ENCODE results near the gene KLF17. TPM values are rescaled to one million over a fixed set of nuclear protein-coding genes. Genes with fewer than 3 reads are reported as not detected.

The KLF17 gene
- total RNA-seq, 4 donors from 2014 or later, result not detected

DNA sequence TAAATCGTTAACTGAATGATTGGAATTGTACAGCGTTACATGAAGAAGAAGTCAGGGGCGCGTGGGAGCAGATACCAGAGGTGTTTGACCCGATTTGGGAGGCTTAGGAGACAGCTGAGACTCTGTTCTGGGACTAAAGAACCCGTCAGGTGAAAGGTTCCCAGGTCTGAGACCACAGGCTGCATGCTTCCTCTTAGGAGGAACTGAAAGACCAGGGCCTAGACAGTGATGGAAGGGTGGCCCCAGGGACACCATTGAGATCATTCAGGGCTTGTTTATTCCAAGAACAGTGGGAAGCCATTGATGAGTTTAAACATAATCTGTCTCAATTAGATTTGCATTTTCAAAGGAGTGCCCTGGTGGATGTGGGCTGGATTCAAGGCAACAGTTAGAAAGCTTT, 904 bp downstream of the KLF17 start:
- TF ChIP-seq, protein P1, sequence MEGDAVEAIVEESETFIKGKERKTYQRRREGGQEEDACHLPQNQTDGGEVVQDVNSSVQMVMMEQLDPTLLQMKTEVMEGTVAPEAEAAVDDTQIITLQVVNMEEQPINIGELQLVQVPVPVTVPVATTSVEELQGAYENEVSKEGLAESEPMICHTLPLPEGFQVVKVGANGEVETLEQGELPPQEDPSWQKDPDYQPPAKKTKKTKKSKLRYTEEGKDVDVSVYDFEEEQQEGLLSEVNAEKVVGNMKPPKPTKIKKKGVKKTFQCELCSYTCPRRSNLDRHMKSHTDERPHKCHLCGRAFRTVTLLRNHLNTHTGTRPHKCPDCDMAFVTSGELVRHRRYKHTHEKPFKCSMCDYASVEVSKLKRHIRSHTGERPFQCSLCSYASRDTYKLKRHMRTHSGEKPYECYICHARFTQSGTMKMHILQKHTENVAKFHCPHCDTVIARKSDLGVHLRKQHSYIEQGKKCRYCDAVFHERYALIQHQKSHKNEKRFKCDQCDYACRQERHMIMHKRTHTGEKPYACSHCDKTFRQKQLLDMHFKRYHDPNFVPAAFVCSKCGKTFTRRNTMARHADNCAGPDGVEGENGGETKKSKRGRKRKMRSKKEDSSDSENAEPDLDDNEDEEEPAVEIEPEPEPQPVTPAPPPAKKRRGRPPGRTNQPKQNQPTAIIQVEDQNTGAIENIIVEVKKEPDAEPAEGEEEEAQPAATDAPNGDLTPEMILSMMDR (IDR thresholded peaks at IDR 0.05; ENCODE audit: low read depth), result no peak

DNA sequence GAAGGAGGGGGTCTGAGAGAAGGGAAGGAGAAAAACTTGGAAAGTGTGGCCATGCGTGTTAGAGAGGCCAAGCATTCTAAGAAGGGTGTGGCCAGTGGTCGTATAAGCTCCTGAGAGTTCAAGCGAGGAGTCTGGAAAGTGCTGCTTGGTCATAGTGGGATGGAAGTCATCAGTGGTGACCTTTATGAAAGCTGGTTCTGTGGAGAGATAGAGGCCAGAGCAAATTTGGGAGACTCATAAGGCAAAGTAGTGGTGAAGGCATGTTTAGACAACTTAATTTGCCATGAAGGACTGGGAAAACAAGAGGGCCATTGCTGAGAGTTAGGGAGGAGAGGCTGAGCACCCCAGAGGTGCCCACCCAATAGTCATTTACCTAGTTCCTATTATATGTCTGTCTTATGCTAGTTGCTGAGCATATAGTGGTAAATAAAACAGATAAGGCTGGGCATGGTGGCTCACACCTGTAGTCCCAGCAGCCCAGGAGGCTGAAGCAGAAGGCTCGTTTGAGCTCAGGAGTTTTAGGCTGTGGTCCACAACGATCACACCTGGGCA, 1.9 kb downstream of the KLF17 start:
- TF ChIP-seq, protein P1 (IDR thresholded peaks at IDR 0.05; ENCODE audit: low read depth), result no peak

DNA sequence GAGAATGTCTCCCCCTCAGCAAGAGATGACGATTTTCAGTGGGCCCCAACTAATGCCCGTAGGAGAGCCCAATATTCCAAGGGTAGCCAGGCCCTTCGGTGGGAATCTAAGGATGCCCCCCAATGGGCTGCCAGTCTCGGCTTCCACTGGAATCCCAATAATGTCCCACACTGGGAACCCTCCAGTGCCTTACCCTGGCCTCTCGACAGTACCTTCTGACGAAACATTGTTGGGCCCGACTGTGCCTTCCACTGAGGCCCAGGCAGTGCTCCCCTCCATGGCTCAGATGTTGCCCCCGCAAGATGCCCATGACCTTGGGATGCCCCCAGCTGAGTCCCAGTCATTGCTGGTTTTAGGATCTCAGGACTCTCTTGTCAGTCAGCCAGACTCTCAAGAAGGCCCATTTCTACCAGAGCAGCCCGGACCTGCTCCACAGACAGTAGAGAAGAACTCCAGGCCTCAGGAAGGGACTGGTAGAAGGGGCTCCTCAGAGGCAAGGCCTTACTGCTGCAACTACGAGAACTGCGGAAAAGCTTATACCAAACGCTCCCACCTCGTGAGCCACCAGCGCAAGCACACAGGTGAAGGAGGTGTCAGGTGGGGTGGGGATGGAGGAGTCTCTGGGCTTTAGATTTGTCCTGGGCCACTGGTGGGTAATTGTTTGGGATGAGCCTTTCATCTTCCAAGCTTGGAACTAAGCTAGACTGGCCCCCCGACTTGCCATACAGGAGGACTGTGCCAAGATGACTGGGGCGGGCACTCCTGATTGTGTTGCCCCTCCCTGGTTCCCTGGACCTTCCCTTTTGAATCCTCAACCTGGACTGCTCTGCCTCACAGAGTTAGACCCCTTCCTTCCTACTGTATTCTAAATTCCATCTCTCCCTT, 11.2 kb downstream of the KLF17 start:
- TF ChIP-seq, protein P1 (IDR thresholded peaks at IDR 0.05; ENCODE audit: low read depth), result no peak

DNA sequence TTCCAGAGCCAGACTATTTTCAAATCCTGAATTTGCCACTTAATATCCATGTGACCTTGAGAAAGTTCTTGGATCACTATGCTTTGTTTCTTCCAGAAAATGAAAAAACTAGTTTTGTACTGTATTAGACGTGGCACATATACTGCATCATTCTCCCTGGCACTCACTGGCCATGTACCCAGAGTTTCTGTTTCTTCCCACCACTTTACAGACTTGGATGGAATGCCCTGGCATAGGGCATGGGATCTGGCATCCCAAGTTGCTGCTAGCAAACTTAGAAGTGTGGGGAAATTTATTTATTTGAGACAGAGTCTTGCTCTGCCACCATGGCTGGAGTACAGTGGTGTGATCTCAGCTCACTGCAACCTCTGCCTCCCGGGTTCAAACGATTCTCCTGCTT, 12.8 kb downstream of the KLF17 start:
- TF ChIP-seq, protein P1 (IDR thresholded peaks at IDR 0.05; ENCODE audit: low read depth), result no peak

DNA sequence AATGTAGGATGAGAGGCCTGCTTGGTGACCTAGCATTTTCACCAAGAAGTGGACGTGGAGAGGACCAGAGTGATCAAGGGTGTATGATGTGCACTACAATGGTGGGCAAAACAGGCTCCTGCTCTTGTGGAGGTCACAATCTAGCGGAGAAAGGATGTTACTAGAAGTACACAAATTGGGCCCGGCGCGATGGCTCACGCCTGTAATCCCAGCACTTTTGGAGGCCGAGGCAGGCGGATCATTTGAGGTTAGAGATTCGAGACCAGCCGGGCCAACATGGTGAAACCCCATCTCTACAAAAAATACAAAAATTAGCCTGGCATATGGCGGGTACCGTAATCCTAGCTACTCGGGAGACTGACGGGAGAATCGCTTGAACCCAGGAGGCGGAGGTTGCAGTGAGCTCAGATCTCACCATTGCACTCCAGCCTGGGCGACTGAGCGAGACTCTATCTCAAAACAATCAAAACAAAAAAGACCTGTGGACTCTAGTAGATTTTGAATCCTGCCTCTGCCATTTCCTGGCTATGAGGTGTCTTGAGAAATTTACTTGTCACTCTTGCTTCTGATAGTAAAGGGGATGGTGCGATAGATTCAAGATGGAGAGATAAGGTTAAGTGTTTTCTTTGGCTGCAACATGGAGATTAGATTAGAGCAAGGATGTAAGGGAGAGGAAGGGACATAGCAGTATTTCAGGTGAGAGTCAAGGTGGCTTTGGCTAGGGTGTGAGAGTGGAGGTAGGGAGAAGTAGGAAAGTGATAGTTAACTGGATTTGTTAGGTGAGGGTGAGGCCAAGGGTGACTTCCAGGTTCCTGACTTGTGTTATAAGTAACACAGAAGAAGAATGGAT, 15.7 kb downstream of the KLF17 start:
- TF ChIP-seq, protein P1 (IDR thresholded peaks at IDR 0.05; ENCODE audit: low read depth), result no peak

DNA sequence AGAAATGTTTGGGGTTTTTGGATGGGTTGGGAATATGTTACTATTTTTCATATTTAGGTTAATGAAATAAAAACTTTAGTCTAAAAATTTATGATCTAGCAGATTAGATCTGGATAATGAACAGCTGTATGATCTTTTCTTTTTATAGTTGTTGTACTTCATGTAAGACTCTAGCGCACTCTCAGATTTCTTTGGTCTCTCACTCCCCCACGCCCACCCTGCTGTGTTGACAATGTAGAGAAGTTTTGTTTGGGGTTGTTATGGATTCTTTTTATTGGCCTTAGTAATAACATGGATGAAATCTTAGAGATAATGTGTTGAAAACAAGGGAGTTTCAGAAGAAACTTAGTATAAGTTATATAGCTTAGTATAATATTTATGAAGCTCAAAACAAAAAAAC, 17.3 kb downstream of the KLF17 start:
- TF ChIP-seq, protein P1 (IDR thresholded peaks at IDR 0.05; ENCODE audit: low read depth), result no peak

DNA sequence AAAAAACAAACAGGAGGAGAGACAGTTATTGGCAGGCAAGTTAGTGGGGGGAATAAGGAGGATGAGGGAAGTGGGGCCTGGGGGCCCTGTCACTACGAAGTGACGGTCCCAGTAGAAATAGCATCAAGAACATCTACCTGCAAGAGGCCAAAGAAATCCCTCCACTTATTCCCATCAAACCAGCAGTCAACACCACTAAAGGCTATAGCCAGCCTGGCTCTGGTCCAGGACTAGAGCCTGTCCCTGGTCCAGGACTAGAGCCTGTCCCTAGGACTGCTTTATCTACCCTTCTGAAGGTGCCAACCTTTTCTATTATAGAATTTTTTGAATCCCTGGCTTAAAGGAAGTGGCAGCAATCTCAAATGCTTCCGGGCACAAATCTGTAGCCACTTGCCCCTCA, 19.6 kb downstream of the KLF17 start:
- TF ChIP-seq, protein P1 (IDR thresholded peaks at IDR 0.05; ENCODE audit: low read depth), result no peak
